Caco-2 (cell line): ENCODE data around the gene TANGO2. TPM values are rescaled to one million over a fixed set of nuclear protein-coding genes. Genes with fewer than 3 reads are reported as not detected.

ENCODE experiments used
- BruUV-seq: library from RNA; stranded (reverse); fragments of 400-500 nt; replicated peaks from 2 replicates; lab custom pipeline; 2021; lab: Mats Ljungman, UMichigan
- CTCF ChIA-PET: fragments of 300-600 bp; sonication (Branson Sonifier 250); formaldehyde crosslinking; loops from one replicate; lab custom pipeline; 2022; ENCODE audit warnings: antibody characterized with exemption; lab: Charles Lee
- POLR2A ChIA-PET: fragments of 300-600 bp; sonication (Branson Sonifier 250); formaldehyde crosslinking; loops from one replicate; lab custom pipeline; 2022; ENCODE audit warnings: antibody characterized with exemption; lab: Charles Lee
- DNase-seq, 2 experiments: peaks; one replicate each; pipeline versions ENCODE4 v3.0.0 to v3.0.0-alpha.2; 2020 to 2022
- H3K27me3 ChIP-seq: replicated peaks from 2 replicates; pipeline ENCODE4 v1.6.0; 2011; ENCODE audit warnings: low read length; ENCODE audit not compliant: control insufficient read depth, insufficient read depth
- H3K36me3 ChIP-seq: 2 replicates; pipeline ENCODE4 v1.5.1; 2011; ENCODE audit warnings: low read length; ENCODE audit not compliant: control insufficient read depth, insufficient read depth
- H3K4me1 ChIP-seq: fragments of 250-450 bp; sonication (Bioruptor Pico); 2 replicates; pipeline ENCODE4 v1.5.1; 2020; ENCODE audit warnings: mild to moderate bottlenecking
- H3K4me3 ChIP-seq: 2 replicates; pipeline ENCODE4 v1.5.1; 2011; ENCODE audit warnings: low read depth, mild to moderate bottlenecking, control low read depth, low read length
- H3K9me3 ChIP-seq: fragments of 250-450 bp; sonication (Bioruptor Pico); 2 replicates; pipeline ENCODE4 v1.5.1; 2020; ENCODE audit warnings: mild to moderate bottlenecking, moderate library complexity
- H3K27ac Mint-ChIP-seq: one replicate; pipeline ENCODE4 v1.8.0; 2022; ENCODE audit warnings: mixed read lengths; ENCODE audit not compliant: unreplicated experiment
- H3K27me3 Mint-ChIP-seq: one replicate; pipeline ENCODE4 v1.8.0; 2022; ENCODE audit warnings: mixed read lengths; ENCODE audit not compliant: insufficient read depth, unreplicated experiment
- H3K36me3 Mint-ChIP-seq: one replicate; pipeline ENCODE4 v1.8.0; 2022; ENCODE audit warnings: mild to moderate bottlenecking, mixed read lengths; ENCODE audit not compliant: insufficient read depth, unreplicated experiment
- H3K4me1 Mint-ChIP-seq: one replicate; pipeline ENCODE4 v1.8.0; 2022; ENCODE audit warnings: low read depth, mixed read lengths; ENCODE audit not compliant: unreplicated experiment
- H3K4me3 Mint-ChIP-seq: one replicate; pipeline ENCODE4 v1.8.0; 2022; ENCODE audit warnings: mild to moderate bottlenecking, moderate library complexity, mixed read lengths; ENCODE audit not compliant: unreplicated experiment
- H3K9me3 Mint-ChIP-seq: one replicate; pipeline ENCODE4 v1.8.0; 2022; ENCODE audit warnings: mixed read lengths; ENCODE audit not compliant: unreplicated experiment
- CTCF ChIP-seq, 2 experiments: fragments of 200-600 bp in 1 of 2; IDR thresholded peaks; 1 replicate in 1 of 2; 2 replicates in 1 of 2; pipeline versions ENCODE4 v1.5.1 to v1.8.0; 2011 to 2022; ENCODE audit warnings: antibody characterized with exemption in 1 of 2, control low read depth in 1 of 2, inconsistent platforms in 1 of 2, low read depth in 1 of 2, low read length in 1 of 2, mild to moderate bottlenecking in 1 of 2, moderate library complexity in 1 of 2; ENCODE audit not compliant: insufficient read depth in 1 of 2, severe bottlenecking in 1 of 2, unreplicated experiment in 1 of 2
- intact Hi-C: fragments of 100-400 bp; cut with micrococcal nuclease; formaldehyde crosslinking; loops from one replicate; pipeline ENCODE4 v1.10.0; 2022; ENCODE audit not compliant: unreplicated experiment
- total RNA-seq: library from RNA; stranded (reverse); gene quantifications from 2 replicates; pipeline ENCODE4 v1.2.3, GENCODE V29; 2022

TANGO2 gene
- total RNA-seq, 1 experiment from 2014 or later = 26.6 TPM

GRCh38 chr22:20083891-20084546, 63.1 kb downstream of the TANGO2 start:
- H3K4me3 Mint-ChIP-seq = peak overlapping the region; percentile 63
- CTCF ChIA-PET = interaction anchor here (1.0 kb wide), 1 partner anchor 46 kb away, joined by 3 read pairs; no protein-coding TSS in a partner anchor
- Histone ChIP-seq H3K4me1 (peaks cover 23% of the 10 kb centered on the region), H3K27me3 (no peaks in the 10 kb centered on the region), H3K36me3 (peaks cover 3% of the 10 kb centered on the region), H3K9me3 (no peaks in the 10 kb centered on the region), H3K4me3 (no peak overlapping the region)
- peaks cover 73% of the 10 kb centered on the region for H3K36me3 Mint-ChIP-seq
- peaks cover 22% of the 10 kb centered on the region for H3K4me1 Mint-ChIP-seq
- intact Hi-C loops = loop anchor here (5.0 kb wide), 1 partner anchor 67 kb away; the partner anchor contains the start of gene ARVCF
- no peaks in the 10 kb centered on the region for H3K27me3 Mint-ChIP-seq
- no TSS peak for BruUV-seq
- no peak for TF ChIP-seq CTCF (IDR thresholded peaks at IDR 0.05; ENCODE audit: insufficient read depth in 1 of 2, low read depth in 1 of 2, low read length in 1 of 2, severe bottlenecking in 1 of 2, unreplicated experiment in 1 of 2)
- peak overlapping the region; percentile 59 for H3K27ac Mint-ChIP-seq
- no peaks in the 10 kb centered on the region for H3K9me3 Mint-ChIP-seq
- no peak for DNase-seq
- POLR2A ChIA-PET = no interaction called here

- no TSS peak for BruUV-seq
- Histone ChIP-seq H3K27me3 (no peaks in the 10 kb centered on the region), H3K4me3 (no peak overlapping the region), H3K4me1 (peaks cover 23% of the 10 kb centered on the region), H3K36me3 (peaks cover 4% of the 10 kb centered on the region), H3K9me3 (no peaks in the 10 kb centered on the region)
- intact Hi-C loops = loop anchor here (5.0 kb wide), 1 partner anchor 67 kb away; the partner anchor contains the start of gene ARVCF
- H3K4me1 Mint-ChIP-seq = peaks cover 22% of the 10 kb centered on the region
- TF ChIP-seq CTCF (IDR thresholded peaks at IDR 0.05; ENCODE audit: insufficient read depth in 1 of 2, low read depth in 1 of 2, low read length in 1 of 2, severe bottlenecking in 1 of 2, unreplicated experiment in 1 of 2) = peak; percentile 50 to 63
- H3K27me3 Mint-ChIP-seq = no peaks in the 10 kb centered on the region
- peak in 1 of 2 experiments; percentile 57 for DNase-seq
- peaks cover 76% of the 10 kb centered on the region for H3K36me3 Mint-ChIP-seq
- POLR2A ChIA-PET = interaction anchor here (0.6 kb wide), 1 partner anchor 69 kb away, joined by 3 read pairs; no protein-coding TSS in a partner anchor
- no peaks in the 10 kb centered on the region for H3K9me3 Mint-ChIP-seq
- CTCF ChIA-PET = no interaction called here
- no peak overlapping the region for H3K27ac Mint-ChIP-seq
- H3K4me3 Mint-ChIP-seq = no peak overlapping the region
These were observed 63.9 kb downstream of the TANGO2 start for GRCh38 chr22:20084547-20085413.

- no peaks in the 10 kb centered on the region for H3K9me3 Mint-ChIP-seq
- peaks cover 22% of the 10 kb centered on the region for H3K4me1 Mint-ChIP-seq
- no peak overlapping the region for H3K4me3 Mint-ChIP-seq
- DNase-seq = no peak
- Histone ChIP-seq H3K4me3 (no peak overlapping the region), H3K36me3 (peaks cover 4% of the 10 kb centered on the region), H3K4me1 (peaks cover 23% of the 10 kb centered on the region), H3K27me3 (no peaks in the 10 kb centered on the region), H3K9me3 (no peaks in the 10 kb centered on the region)
- no TSS peak for BruUV-seq
- H3K36me3 Mint-ChIP-seq = peaks cover 81% of the 10 kb centered on the region
- ChIA-PET CTCF (no interaction called here), POLR2A (no interaction called here)
- no peak for TF ChIP-seq CTCF (IDR thresholded peaks at IDR 0.05; ENCODE audit: insufficient read depth in 1 of 2, low read depth in 1 of 2, low read length in 1 of 2, severe bottlenecking in 1 of 2, unreplicated experiment in 1 of 2)
- H3K27me3 Mint-ChIP-seq = no peaks in the 10 kb centered on the region
- intact Hi-C loops = no loop called here
- H3K27ac Mint-ChIP-seq = no peak overlapping the region
These were observed 64.7 kb downstream of the TANGO2 start for GRCh38 chr22:20085651-20086050.
